HepG2 (cell line): ENCODE results near the gene SLX9. TPM values are rescaled to one million over a fixed set of nuclear protein-coding genes. Genes with fewer than 3 reads are reported as not detected.

Experiments used
- ARNTL ChIP-seq: sonication (generic); formaldehyde crosslinking; IDR thresholded peaks from 2 replicates; pipeline ENCODE4 v1.4.0; 2020; ENCODE audit warnings: mild to moderate bottlenecking, missing genetic modification reagents
- ELF3 ChIP-seq: IDR thresholded peaks from 2 replicates; pipeline ENCODE4 v1.6.1; 2016; ENCODE audit warnings: missing genetic modification reagents, missing compliant biosample characterization
- KLF6 ChIP-seq: IDR thresholded peaks from 2 replicates; pipeline ENCODE4 v1.8.0; 2016; ENCODE audit warnings: missing biosample characterization, missing genetic modification reagents
- NCOA1 ChIP-seq: sonication (generic); formaldehyde crosslinking; IDR thresholded peaks from 2 replicates; pipeline ENCODE4 v1.9.0; 2021; ENCODE audit warnings: missing genetic modification reagents
- SALL1 ChIP-seq: sonication (generic); formaldehyde crosslinking; IDR thresholded peaks from 2 replicates; pipeline ENCODE4 v1.8.0; 2022; ENCODE audit warnings: mild to moderate bottlenecking, missing genetic modification reagents
- SETDB1 ChIP-seq: sonication (generic); formaldehyde crosslinking; IDR thresholded peaks from 2 replicates; pipeline ENCODE4 v1.5.1; 2020; ENCODE audit warnings: missing genetic modification reagents, mild to moderate bottlenecking, borderline replicate concordance
- SP140L ChIP-seq: sonication (generic); formaldehyde crosslinking; IDR thresholded peaks from 2 replicates; pipeline ENCODE4 v1.4.0; 2020; ENCODE audit warnings: missing genetic modification reagents, borderline replicate concordance
- ZFP36L1 ChIP-seq: sonication (generic); formaldehyde crosslinking; IDR thresholded peaks from 2 replicates; pipeline ENCODE4 v1.8.0; 2022; ENCODE audit warnings: mild to moderate bottlenecking, missing genetic modification reagents, moderate library complexity
- ZFP82 ChIP-seq: sonication (generic); formaldehyde crosslinking; IDR thresholded peaks from 2 replicates; pipeline ENCODE4 v1.5.1; 2020; ENCODE audit warnings: mild to moderate bottlenecking, missing genetic modification reagents, borderline replicate concordance
- ZNF549 ChIP-seq: sonication (generic); formaldehyde crosslinking; IDR thresholded peaks from 2 replicates; pipeline ENCODE4 v1.5.0; 2020; ENCODE audit warnings: missing genetic modification reagents
- ZNF749 ChIP-seq: sonication (generic); formaldehyde crosslinking; IDR thresholded peaks from 2 replicates; pipeline ENCODE4 v1.8.0; 2022; ENCODE audit warnings: mild to moderate bottlenecking, missing genetic modification reagents, moderate library complexity, borderline replicate concordance
- ZSCAN31 ChIP-seq: sonication (generic); formaldehyde crosslinking; IDR thresholded peaks from 2 replicates; pipeline ENCODE4 v1.5.0; 2020; ENCODE audit warnings: low read depth, mild to moderate bottlenecking, missing genetic modification reagents
- polyA plus RNA-seq, 8 experiments: library from polyadenylated mRNA; depleted of rRNA in 3 of 8; stranded (reverse) in 7 of 8; unstranded in 1 of 8; fragments of >200 nt; fragmentation: Illumina TruSeq in 4 of 8; extraction: Trizol in 4 of 8; gene quantifications; 2 replicates each; pipeline versions ENCODE4 v1.2.1 to v1.2.3, GENCODE V29; 2011 to 2016; ENCODE audit warnings: low read depth in 4 of 8, missing spikeins in 1 of 8, mixed read lengths in 1 of 8; ENCODE audit not compliant: insufficient read depth in 1 of 8
- total RNA-seq, 5 experiments: library from RNA; depleted of rRNA; stranded (reverse); fragments of >200 nt; fragmentation: Illumina TruSeq; extraction: Trizol; gene quantifications; 2 replicates each; pipeline ENCODE4 v1.2.3, GENCODE V29; 2016; ENCODE audit warnings: low read depth in 1 of 5
- TF ChIP-seq, protein P1 (sequence below): sonication (generic); formaldehyde crosslinking; IDR thresholded peaks from 2 replicates; pipeline ENCODE4 v1.4.0; 2020; ENCODE audit warnings: mild to moderate bottlenecking, missing genetic modification reagents
- TF ChIP-seq, protein P2 (sequence below): sonication (generic); formaldehyde crosslinking; IDR thresholded peaks from 2 replicates; pipeline ENCODE4 v1.8.0; 2022; ENCODE audit warnings: mild to moderate bottlenecking, missing genetic modification reagents; ENCODE audit not compliant: insufficient replicate concordance
- TF ChIP-seq, protein P3 (sequence below): sonication (generic); formaldehyde crosslinking; IDR thresholded peaks from 2 replicates; pipeline ENCODE4 v1.4.0; 2020; ENCODE audit warnings: mild to moderate bottlenecking, missing genetic modification reagents
- TF ChIP-seq, protein P4 (sequence below): sonication (generic); formaldehyde crosslinking; IDR thresholded peaks from 2 replicates; pipeline ENCODE4 v1.8.1; 2023; ENCODE audit warnings: mild to moderate bottlenecking, missing genetic modification reagents
- TF ChIP-seq, protein P5 (sequence below): sonication (generic); formaldehyde crosslinking; IDR thresholded peaks from 2 replicates; pipeline ENCODE4 v1.5.0; 2020; ENCODE audit warnings: mild to moderate bottlenecking, missing genetic modification reagents

SLX9 gene
- total and polyA plus RNA-seq, 2 of the 13 experiments (the other 11 are each of a cell fraction or from before 2014, with no cell fraction given): 21.0 to 47.1 TPM

DNA sequence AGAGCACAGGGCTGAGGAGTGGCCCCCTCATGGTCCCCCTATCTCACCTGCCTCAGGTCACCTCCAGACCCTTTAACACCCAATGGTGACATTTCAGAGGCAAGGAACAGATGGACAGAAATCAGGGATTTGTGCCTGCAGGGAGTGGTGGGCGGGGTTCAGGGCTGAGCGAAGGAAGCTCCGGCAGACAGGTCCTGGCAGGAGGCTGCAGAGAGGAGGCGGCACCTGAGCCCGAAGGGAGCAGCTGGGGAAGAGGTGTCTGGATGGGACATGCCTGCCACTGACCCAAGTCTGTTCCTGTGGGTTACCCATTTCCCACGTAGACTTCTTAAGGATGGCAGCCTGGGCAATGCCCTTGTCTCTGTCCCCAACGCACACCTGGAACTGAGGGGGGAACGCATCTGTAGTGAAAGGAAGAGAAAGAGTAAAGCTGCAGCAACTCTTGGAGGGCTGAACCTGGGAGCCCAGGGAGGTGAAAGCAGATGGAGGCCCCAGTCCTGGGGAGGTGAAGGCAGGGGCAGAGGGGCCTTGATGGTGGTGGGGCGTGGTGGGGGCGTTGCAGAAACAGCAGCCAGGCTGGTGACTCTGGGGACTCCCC lies 72.9 kb downstream of the SLX9 start (continued):
- TF ChIP-seq, protein P1, sequence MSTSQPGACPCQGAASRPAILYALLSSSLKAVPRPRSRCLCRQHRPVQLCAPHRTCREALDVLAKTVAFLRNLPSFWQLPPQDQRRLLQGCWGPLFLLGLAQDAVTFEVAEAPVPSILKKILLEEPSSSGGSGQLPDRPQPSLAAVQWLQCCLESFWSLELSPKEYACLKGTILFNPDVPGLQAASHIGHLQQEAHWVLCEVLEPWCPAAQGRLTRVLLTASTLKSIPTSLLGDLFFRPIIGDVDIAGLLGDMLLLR (CRISPR knock-in tag): 0 out of 2 replicates have a peak, but pooled peaks have one; percentile 16
- TF ChIP-seq, protein P2, sequence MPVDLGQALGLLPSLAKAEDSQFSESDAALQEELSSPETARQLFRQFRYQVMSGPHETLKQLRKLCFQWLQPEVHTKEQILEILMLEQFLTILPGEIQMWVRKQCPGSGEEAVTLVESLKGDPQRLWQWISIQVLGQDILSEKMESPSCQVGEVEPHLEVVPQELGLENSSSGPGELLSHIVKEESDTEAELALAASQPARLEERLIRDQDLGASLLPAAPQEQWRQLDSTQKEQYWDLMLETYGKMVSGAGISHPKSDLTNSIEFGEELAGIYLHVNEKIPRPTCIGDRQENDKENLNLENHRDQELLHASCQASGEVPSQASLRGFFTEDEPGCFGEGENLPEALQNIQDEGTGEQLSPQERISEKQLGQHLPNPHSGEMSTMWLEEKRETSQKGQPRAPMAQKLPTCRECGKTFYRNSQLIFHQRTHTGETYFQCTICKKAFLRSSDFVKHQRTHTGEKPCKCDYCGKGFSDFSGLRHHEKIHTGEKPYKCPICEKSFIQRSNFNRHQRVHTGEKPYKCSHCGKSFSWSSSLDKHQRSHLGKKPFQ: peak; percentile 44
- no peak for TF ChIP-seq ARNTL (CRISPR knock-in tag)
- TF ChIP-seq ZSCAN31 (CRISPR knock-in tag): 0 out of 2 replicates have a peak, but pooled peaks have one; percentile 18
- peak; percentile 6; the same call in 1 of the 2 replicates for TF ChIP-seq NCOA1 (CRISPR knock-in tag)
- TF ChIP-seq SALL1 (CRISPR knock-in tag): 0 out of 2 replicates have a peak, but pooled peaks have one; percentile 2
- TF ChIP-seq SP140L (CRISPR knock-in tag): no peak
- 0 out of 2 replicates have a peak, but pooled peaks have one; percentile 28 for TF ChIP-seq SETDB1
- TF ChIP-seq ZNF749 (CRISPR knock-in tag): peak; percentile 43; the same call in 1 of the 2 replicates
- TF ChIP-seq, protein P3, sequence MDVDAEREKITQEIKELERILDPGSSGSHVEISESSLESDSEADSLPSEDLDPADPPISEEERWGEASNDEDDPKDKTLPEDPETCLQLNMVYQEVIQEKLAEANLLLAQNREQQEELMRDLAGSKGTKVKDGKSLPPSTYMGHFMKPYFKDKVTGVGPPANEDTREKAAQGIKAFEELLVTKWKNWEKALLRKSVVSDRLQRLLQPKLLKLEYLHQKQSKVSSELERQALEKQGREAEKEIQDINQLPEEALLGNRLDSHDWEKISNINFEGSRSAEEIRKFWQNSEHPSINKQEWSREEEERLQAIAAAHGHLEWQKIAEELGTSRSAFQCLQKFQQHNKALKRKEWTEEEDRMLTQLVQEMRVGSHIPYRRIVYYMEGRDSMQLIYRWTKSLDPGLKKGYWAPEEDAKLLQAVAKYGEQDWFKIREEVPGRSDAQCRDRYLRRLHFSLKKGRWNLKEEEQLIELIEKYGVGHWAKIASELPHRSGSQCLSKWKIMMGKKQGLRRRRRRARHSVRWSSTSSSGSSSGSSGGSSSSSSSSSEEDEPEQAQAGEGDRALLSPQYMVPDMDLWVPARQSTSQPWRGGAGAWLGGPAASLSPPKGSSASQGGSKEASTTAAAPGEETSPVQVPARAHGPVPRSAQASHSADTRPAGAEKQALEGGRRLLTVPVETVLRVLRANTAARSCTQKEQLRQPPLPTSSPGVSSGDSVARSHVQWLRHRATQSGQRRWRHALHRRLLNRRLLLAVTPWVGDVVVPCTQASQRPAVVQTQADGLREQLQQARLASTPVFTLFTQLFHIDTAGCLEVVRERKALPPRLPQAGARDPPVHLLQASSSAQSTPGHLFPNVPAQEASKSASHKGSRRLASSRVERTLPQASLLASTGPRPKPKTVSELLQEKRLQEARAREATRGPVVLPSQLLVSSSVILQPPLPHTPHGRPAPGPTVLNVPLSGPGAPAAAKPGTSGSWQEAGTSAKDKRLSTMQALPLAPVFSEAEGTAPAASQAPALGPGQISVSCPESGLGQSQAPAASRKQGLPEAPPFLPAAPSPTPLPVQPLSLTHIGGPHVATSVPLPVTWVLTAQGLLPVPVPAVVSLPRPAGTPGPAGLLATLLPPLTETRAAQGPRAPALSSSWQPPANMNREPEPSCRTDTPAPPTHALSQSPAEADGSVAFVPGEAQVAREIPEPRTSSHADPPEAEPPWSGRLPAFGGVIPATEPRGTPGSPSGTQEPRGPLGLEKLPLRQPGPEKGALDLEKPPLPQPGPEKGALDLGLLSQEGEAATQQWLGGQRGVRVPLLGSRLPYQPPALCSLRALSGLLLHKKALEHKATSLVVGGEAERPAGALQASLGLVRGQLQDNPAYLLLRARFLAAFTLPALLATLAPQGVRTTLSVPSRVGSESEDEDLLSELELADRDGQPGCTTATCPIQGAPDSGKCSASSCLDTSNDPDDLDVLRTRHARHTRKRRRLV: 0 out of 2 replicates have a peak, but pooled peaks have one; percentile 53
- no peak for TF ChIP-seq ZFP82
- TF ChIP-seq ZFP36L1: peak; percentile 70; the same call in 1 of the 2 replicates
- TF ChIP-seq, protein P4, sequence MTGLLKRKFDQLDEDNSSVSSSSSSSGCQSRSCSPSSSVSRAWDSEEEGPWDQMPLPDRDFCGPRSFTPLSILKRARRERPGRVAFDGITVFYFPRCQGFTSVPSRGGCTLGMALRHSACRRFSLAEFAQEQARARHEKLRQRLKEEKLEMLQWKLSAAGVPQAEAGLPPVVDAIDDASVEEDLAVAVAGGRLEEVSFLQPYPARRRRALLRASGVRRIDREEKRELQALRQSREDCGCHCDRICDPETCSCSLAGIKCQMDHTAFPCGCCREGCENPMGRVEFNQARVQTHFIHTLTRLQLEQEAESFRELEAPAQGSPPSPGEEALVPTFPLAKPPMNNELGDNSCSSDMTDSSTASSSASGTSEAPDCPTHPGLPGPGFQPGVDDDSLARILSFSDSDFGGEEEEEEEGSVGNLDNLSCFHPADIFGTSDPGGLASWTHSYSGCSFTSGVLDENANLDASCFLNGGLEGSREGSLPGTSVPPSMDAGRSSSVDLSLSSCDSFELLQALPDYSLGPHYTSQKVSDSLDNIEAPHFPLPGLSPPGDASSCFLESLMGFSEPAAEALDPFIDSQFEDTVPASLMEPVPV: 0 out of 2 replicates have a peak, but pooled peaks have one; percentile 22
- TF ChIP-seq ELF3: peak; percentile 10; the same call in 1 of the 2 replicates
- no peak for TF ChIP-seq ZNF549 (CRISPR knock-in tag)
- peak; percentile 5; the same call in 1 of the 2 replicates for TF ChIP-seq KLF6 (CRISPR knock-in tag)
- TF ChIP-seq, protein P5, sequence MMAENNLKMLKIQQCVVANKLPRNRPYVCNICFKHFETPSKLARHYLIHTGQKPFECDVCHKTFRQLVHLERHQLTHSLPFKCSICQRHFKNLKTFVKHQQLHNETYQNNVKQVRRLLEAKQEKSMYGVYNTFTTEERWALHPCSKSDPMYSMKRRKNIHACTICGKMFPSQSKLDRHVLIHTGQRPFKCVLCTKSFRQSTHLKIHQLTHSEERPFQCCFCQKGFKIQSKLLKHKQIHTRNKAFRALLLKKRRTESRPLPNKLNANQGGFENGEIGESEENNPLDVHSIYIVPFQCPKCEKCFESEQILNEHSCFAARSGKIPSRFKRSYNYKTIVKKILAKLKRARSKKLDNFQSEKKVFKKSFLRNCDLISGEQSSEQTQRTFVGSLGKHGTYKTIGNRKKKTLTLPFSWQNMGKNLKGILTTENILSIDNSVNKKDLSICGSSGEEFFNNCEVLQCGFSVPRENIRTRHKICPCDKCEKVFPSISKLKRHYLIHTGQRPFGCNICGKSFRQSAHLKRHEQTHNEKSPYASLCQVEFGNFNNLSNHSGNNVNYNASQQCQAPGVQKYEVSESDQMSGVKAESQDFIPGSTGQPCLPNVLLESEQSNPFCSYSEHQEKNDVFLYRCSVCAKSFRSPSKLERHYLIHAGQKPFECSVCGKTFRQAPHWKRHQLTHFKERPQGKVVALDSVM (CRISPR knock-in tag): 0 out of 2 replicates have a peak, but pooled peaks have one; percentile 3
